Aorta (tissue), 5 donors: ENCODE data around the gene IDE. TPM values are rescaled to one million over a fixed set of nuclear protein-coding genes. Genes with fewer than 3 reads are reported as not detected.

ENCODE experiments used
- ATAC-seq: fragments of 200-7000 bp; cut with Tn5 transposase; one replicate; pipeline ENCODE4 v1.9.1; 2022; ENCODE audit warnings: moderate library complexity; ENCODE audit not compliant: low FRiP score
- DNase-seq, 2 donors: peaks; one replicate each; pipeline ENCODE4 v3.0.0-alpha.2; 2020
- H3K27ac ChIP-seq, 2 donors: one replicate each; pipeline ENCODE4 v1.5.1; 2013; ENCODE audit warnings: low read length in 2 of 2, mild to moderate bottlenecking in 2 of 2, moderate library complexity in 2 of 2, control low read depth in 1 of 2, inconsistent platforms in 1 of 2, low read depth in 1 of 2
- H3K27me3 ChIP-seq, 2 donors: one replicate each; pipeline ENCODE4 v1.6.1; 2013; ENCODE audit warnings: control low read depth in 1 of 2, low read length in 1 of 2, mild to moderate bottlenecking in 1 of 2, moderate library complexity in 1 of 2; ENCODE audit not compliant: insufficient read depth in 2 of 2, control insufficient read depth in 1 of 2
- H3K36me3 ChIP-seq, 2 donors: one replicate each; pipeline ENCODE4 v1.6.1; 2013; ENCODE audit warnings: control low read depth in 1 of 2, low read length in 1 of 2, mild to moderate bottlenecking in 1 of 2; ENCODE audit not compliant: insufficient read depth in 2 of 2, control insufficient read depth in 1 of 2
- H3K4me1 ChIP-seq, 2 donors: one replicate each; pipeline ENCODE4 v1.6.1; 2013; ENCODE audit warnings: low read length in 2 of 2, control low read depth in 1 of 2, mild to moderate bottlenecking in 1 of 2, moderate library complexity in 1 of 2; ENCODE audit not compliant: insufficient read depth in 2 of 2, control insufficient read depth in 1 of 2
- H3K4me3 ChIP-seq, 2 donors: one replicate each; pipeline ENCODE4 v1.5.1; 2013; ENCODE audit warnings: low read length in 2 of 2, control low read depth in 1 of 2, mild to moderate bottlenecking in 1 of 2
- H3K9me3 ChIP-seq: one replicate; pipeline ENCODE4 v1.6.1; 2013; ENCODE audit warnings: mild to moderate bottlenecking, low read length; ENCODE audit not compliant: control insufficient read depth
- WGBS, 2 donors: extraction: QIAGEN DNeasy Blood & Tissue Kit; methylation state at CpG; one replicate each; pipeline ENCODE4 v1.1.7; 2013; 5-methylcytosine and 5-hydroxymethylcytosine counted together
- intact Hi-C, 2 donors: fragments of 100-400 bp; cut with DNase I; formaldehyde crosslinking; loops; one replicate each; pipeline versions ENCODE4 v1.14.2 to v1.15.0; 2022
- polyA plus RNA-seq, 2 donors: library from polyadenylated mRNA; stranded (reverse); fragments of 200-250 nt; gene quantifications; one replicate each; pipeline ENCODE4 v1.2.3, GENCODE V29; 2013
- total RNA-seq, 2 donors: library from RNA; stranded (reverse); fragmentation: NEBNext Ultra II Directional; extraction: Animal tissue kit (Norgen Biotek cat#: 25700); gene quantifications; one replicate each; pipeline ENCODE4 v1.2.1, GENCODE V29; 2021
- donor health status: healthy with polysubstance abuse.
- donor health status: Bipolar disorder and iron deficiency.
- donor health status: DM: no; HTN: no; CAD: no.
- donor health status: DM: no; HTN: no; CAD: no.
- donor health status: DM: yes; HTN: yes; CAD: no.

Gene IDE
- total and polyA plus RNA-seq, 4 donors, result 8.8 to 42.3 (median 21.0) TPM

DNA sequence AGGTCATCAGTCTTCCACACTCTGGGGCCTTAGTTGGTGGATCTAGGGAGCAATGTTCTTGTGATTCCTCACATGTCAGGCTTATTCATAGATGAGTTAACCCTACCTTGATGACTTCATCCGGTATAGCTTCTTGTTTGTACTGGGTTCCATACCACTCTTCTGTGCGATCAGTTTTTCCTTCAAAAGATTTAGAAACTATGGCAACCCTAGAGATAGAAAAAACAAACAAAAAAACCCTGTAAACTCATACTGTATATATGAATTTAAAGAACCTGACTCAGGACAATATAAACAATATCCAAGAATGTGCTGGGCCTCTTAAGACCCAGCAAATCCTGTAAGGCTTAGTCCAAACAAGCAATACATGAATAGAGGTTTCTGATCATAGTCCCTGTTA lies 83.5 kb downstream of the IDE start:
- Histone ChIP-seq H3K9me3 (no peaks in the 10 kb centered on the region), H3K4me3 (no peak overlapping the region), H3K27me3 (no peaks in the 10 kb centered on the region), H3K36me3 (peaks cover 0 to 4% of the 10 kb centered on the region in 2 donors), H3K27ac (no peak overlapping the region), H3K4me1 (no peaks in the 10 kb centered on the region)
- whole genome bisulfite sequencing, 2 donors, result 95 to 99% methylated on average over 2 of the region's 2 CpGs
- intact Hi-C loops, result no loop called here
- no peak for ATAC-seq
- no peak for DNase-seq

DNA sequence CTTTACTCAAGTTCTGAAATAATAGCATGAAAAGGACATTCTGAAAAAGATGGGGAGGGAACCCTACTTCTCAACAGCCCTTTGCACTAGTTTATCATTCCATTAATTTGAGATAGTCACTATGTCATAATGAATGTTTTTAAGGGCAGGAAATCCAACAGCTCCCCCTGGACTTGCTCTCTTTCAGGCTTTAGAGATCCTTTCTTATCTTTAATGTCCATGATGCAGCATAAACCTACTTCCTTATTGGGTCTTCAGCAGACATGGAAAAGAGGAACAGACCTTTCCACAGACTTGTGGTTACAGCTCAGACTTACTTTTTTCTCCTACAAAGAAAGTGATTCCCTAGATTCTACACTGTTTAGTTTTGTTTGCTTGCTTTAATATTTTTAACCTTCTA lies 87.3 kb downstream of the IDE start:
- peaks cover 0 to 6% of the 10 kb centered on the region in 2 donors for H3K36me3 ChIP-seq
- H3K27ac ChIP-seq, result no peak overlapping the region
- intact Hi-C loops, result no loop called here
- no peak overlapping the region for H3K4me3 ChIP-seq
- DNase-seq, result no peak
- H3K4me1 ChIP-seq, result no peaks in the 10 kb centered on the region
- no peak for ATAC-seq
- H3K27me3 ChIP-seq, result no peaks in the 10 kb centered on the region
- H3K9me3 ChIP-seq, result no peaks in the 10 kb centered on the region

DNA sequence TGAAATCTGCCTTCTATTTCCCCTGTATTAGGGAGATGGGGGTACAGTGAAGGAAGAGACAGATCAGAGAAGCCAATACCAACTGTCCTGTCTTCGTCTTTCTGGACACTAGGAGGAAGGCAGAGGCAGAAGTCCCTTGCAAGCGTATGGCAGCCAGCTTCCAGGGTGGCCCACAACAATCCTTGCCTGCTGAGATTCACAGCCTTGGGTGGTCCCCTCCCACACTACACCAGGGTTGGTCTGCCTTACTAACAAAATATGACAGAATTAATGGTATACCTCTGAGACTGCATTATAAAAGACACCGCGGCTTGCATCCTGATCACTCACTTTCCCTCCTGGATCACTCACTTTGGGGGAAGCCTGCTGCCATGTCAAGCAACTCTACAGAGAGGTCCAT lies 90.4 kb downstream of the IDE start:
- no peak for ATAC-seq
- no peaks in the 10 kb centered on the region for H3K27me3 ChIP-seq
- intact Hi-C loops, result no loop called here
- no peak for DNase-seq
- no peak overlapping the region for H3K27ac ChIP-seq
- no peaks in the 10 kb centered on the region for H3K9me3 ChIP-seq
- H3K4me1 ChIP-seq, result no peaks in the 10 kb centered on the region
- H3K4me3 ChIP-seq, result no peak overlapping the region
- peaks cover 0 to 6% of the 10 kb centered on the region in 2 donors for H3K36me3 ChIP-seq
- WGBS, 2 donors, result 96 to 98% methylated on average over 4 of the region's 4 CpGs

- Histone ChIP-seq H3K27ac (no peak overlapping the region), H3K9me3 (no peaks in the 10 kb centered on the region), H3K36me3 (peaks cover 4 to 6% of the 10 kb centered on the region in 2 donors), H3K27me3 (no peaks in the 10 kb centered on the region), H3K4me3 (no peak overlapping the region), H3K4me1 (no peaks in the 10 kb centered on the region)
- intact Hi-C loops, result no loop called here
- DNase-seq (no peak), ATAC-seq (no peak)
Observed at GRCh38 chr10:92480413-92480812, 93.5 kb downstream of the IDE start.

GRCh38 chr10:92479547-92479946 lies 94.3 kb downstream of the IDE start:
- Histone ChIP-seq H3K36me3 (peaks cover 4 to 6% of the 10 kb centered on the region in 2 donors), H3K9me3 (no peaks in the 10 kb centered on the region), H3K27ac (no peak overlapping the region), H3K4me1 (no peaks in the 10 kb centered on the region), H3K27me3 (no peaks in the 10 kb centered on the region), H3K4me3 (no peak overlapping the region)
- 82 to 84% methylated on average over 7 of the region's 7 CpGs for WGBS, 2 donors
- DNase-seq (no peak), ATAC-seq (no peak)
- intact Hi-C loops, result no loop called here

DNA sequence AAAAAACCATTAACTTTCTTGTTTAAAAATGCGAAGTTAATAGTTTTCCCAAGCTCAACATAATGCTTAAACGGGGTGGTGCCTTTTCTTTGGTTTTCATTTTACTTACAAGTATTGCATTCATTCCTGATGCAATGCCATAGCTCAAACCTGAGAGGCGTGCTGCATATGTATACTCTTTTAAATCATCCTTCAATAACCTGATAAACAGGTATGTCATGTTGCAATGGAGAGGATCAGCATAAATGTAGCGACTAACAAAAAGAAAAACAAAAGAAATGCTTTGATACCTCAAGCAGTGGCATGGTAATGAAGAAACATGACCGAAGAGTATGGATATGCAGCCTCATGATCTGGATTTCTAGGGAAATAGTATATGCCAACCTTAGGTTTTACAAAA lies 95.4 kb downstream of the IDE start:
- intact Hi-C loops, result no loop called here
- H3K36me3 ChIP-seq, result peaks cover 4 to 6% of the 10 kb centered on the region in 2 donors
- 96% methylated on average over 5 of the region's 5 CpGs for WGBS, 2 donors

DNA sequence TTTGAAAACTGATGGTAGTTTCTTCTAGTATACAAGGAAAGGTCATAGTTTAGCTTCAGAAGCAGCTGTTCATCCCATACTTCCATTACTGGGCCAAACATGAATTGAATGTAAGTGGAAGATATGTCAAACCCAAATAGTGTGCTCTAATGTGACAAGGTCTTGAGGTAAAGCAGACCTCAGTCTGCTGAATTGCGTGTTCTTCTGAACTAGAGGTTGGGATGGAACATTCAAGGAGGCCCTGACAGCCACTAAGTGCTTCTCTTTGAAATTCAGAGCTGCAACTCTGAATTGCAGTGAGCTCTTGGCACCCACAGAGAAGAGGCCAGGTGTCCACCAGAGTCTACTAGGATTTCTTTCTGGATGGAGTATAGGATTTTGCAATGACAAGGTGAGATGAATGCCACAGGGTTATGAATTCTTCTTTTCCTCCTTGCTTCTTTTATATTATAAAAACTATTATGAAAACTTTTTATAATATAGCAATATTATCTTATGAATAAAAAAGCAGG lies 98.5 kb downstream of the IDE start:
- ATAC-seq, result no peak
- peaks cover 3 to 4% of the 10 kb centered on the region in 2 donors for H3K36me3 ChIP-seq
- H3K4me3 ChIP-seq, result no peak overlapping the region
- WGBS, 2 donors, result 86 to 96% methylated on average over 1 of the region's 1 CpG
- H3K27me3 ChIP-seq, result no peaks in the 10 kb centered on the region
- H3K27ac ChIP-seq, result no peak overlapping the region
- DNase-seq, result no peak
- H3K9me3 ChIP-seq, result no peaks in the 10 kb centered on the region
- no peaks in the 10 kb centered on the region for H3K4me1 ChIP-seq
- intact Hi-C loops, result no loop called here

More for the DNA sequence above, 95.4 kb downstream of the IDE start:
- no peak overlapping the region for H3K27ac ChIP-seq
- no peak for ATAC-seq
- H3K4me1 ChIP-seq, result no peaks in the 10 kb centered on the region
- H3K27me3 ChIP-seq, result no peaks in the 10 kb centered on the region
- no peak overlapping the region for H3K4me3 ChIP-seq
- no peaks in the 10 kb centered on the region for H3K9me3 ChIP-seq
- DNase-seq, result no peak

DNA sequence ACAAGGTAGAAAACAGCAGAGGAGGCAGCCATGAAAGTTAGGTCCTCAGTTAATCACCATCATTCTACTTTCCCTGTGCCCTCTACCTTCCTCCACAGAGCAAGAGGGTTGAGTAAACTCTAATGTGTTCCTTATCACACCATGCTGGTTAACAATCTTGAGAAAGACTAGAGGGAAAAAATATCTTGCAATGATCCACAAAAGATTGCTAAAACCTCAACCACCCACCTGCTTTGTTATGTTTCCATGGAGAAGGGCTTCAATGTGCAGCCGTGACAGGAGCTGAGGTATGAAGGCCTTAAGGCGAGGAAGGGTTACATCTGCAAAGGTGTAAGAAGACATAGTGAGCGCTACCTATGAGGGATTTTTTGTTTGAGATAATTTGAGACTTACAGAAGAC lies 103.9 kb downstream of the IDE start:
- Histone ChIP-seq H3K27me3 (no peaks in the 10 kb centered on the region), H3K4me3 (no peak overlapping the region), H3K4me1 (no peaks in the 10 kb centered on the region), H3K36me3 (peaks cover 3 to 6% of the 10 kb centered on the region in 2 donors), H3K9me3 (no peaks in the 10 kb centered on the region), H3K27ac (no peak overlapping the region)
- ATAC-seq (no peak), DNase-seq (no peak)
- WGBS, 2 donors, result 93 to 98% methylated on average over 3 of the region's 3 CpGs
- intact Hi-C loops, result no loop called here

GRCh38 chr10:92464364-92464763 lies 109.5 kb downstream of the IDE start:
- no peak for DNase-seq
- H3K27me3 ChIP-seq, result no peaks in the 10 kb centered on the region
- intact Hi-C loops, result no loop called here
- 87 to 89% methylated on average over 5 of the region's 5 CpGs for WGBS, 2 donors
- ATAC-seq, result no peak
- no peaks in the 10 kb centered on the region for H3K4me1 ChIP-seq
- H3K27ac ChIP-seq, result no peak overlapping the region
- H3K4me3 ChIP-seq, result no peak overlapping the region
- no peaks in the 10 kb centered on the region for H3K9me3 ChIP-seq
- H3K36me3 ChIP-seq, result peaks cover 6 to 12% of the 10 kb centered on the region in 2 donors
